Heart right ventricle (tissue), 16 donors: Measurements from ENCODE around the gene TSPAN33. TPM values are rescaled to one million over a fixed set of nuclear protein-coding genes. Genes with fewer than 3 reads are reported as not detected.

ENCODE experiments used
- ATAC-seq, 8 donors: fragments of 200-7000 bp; cut with Tn5 transposase; one replicate each; pipeline ENCODE4 v1.9.1; 2020; ENCODE audit warnings: mild to moderate bottlenecking in 8 of 8, moderate library complexity in 8 of 8, moderate number of reproducible peaks in 1 of 8
- DNase-seq, 2 donors: peaks; one replicate each; pipeline ENCODE4 v3.0.0-alpha.2; 2020
- H3K27ac ChIP-seq, 10 donors: fragments of 200-600 bp; sonication (generic) in 2 of 10; one replicate each; pipeline versions ENCODE4 v1.5.0 to v1.8.0; 2020 to 2022; ENCODE audit warnings: mild to moderate bottlenecking in 3 of 10
- H3K27me3 ChIP-seq, 7 donors: fragments of 200-600 bp; one replicate each; pipeline ENCODE4 v1.8.0; 2021 to 2022; ENCODE audit warnings: mild to moderate bottlenecking in 2 of 7
- H3K36me3 ChIP-seq, 9 donors: fragments of 200-600 bp; sonication (generic) in 1 of 9; one replicate each; pipeline versions ENCODE4 v1.5.0 to v1.8.0; 2020 to 2022; ENCODE audit warnings: mild to moderate bottlenecking in 2 of 9
- H3K4me1 ChIP-seq, 9 donors: fragments of 200-600 bp; sonication (generic) in 1 of 9; one replicate each; pipeline versions ENCODE4 v1.5.0 to v1.8.0; 2020 to 2022; ENCODE audit warnings: mild to moderate bottlenecking in 4 of 9
- H3K4me3 ChIP-seq, 10 donors: fragments of 200-600 bp; sonication (generic) in 2 of 10; one replicate each; pipeline versions ENCODE4 v1.5.0 to v1.8.0; 2020 to 2022; ENCODE audit warnings: mild to moderate bottlenecking in 7 of 10, moderate library complexity in 2 of 10
- H3K9me3 ChIP-seq, 11 donors: fragments of 200-600 bp in 10 of 11; sonication (generic) in 2 of 11; one replicate each; pipeline versions ENCODE4 v1.5.0 to v1.8.0; 2013 to 2022; ENCODE audit warnings: mild to moderate bottlenecking in 2 of 11, control low read depth in 1 of 11, moderate library complexity in 1 of 11
- WGBS, 2 donors: extraction: QIAGEN DNeasy Blood & Tissue Kit; methylation state at CpG; one replicate each; pipeline ENCODE4 v1.1.7; 2013; ENCODE audit warnings: inconsistent platforms in 1 of 2; 5-methylcytosine and 5-hydroxymethylcytosine counted together
- intact Hi-C, 10 donors: fragments of 100-400 bp; cut with DNase I; formaldehyde crosslinking; loops; one replicate each; pipeline versions ENCODE4 v1.11.1 to v1.14.2; 2022
- polyA plus RNA-seq, 2 donors: library from polyadenylated mRNA; stranded (reverse); fragments of 200-250 nt; gene quantifications; one replicate each; pipeline ENCODE4 v1.2.3, GENCODE V29; 2013
- total RNA-seq, 10 donors: library from RNA; stranded (reverse); fragmentation: NEBNext Ultra II Directional in 3 of 10; extraction: Animal tissue kit (Norgen Biotek cat#: 25700) in 3 of 10; gene quantifications; one replicate each; pipeline versions ENCODE4 v1.2.1 to v1.2.4, GENCODE V29; 2021 to 2023
- TF ChIP-seq, protein P1 (sequence below), 9 donors: fragments of 200-600 bp; sonication (generic) in 2 of 9; IDR thresholded peaks; one replicate each; pipeline versions ENCODE4 v1.5.0 to v1.8.0; 2021 to 2022; ENCODE audit warnings: antibody characterized with exemption in 9 of 9, mild to moderate bottlenecking in 5 of 9, moderate library complexity in 1 of 9
- donor health status: Arrhythmogenic right ventricular cardiomyopathy.
- donor health status: ischemic (EF 13 %, LVEDD 7.1; RV severe dilation, severe dysfunction).
- donor health status: healthy with polysubstance abuse.
- donor health status: DM: no; HTN: yes; CAD: no.
- donor health status: DM: no; HTN: no; CAD: no.
- donor health status: ischemic (EF 25% LVEDD 6.9; RV normal size, moderate dysfunction).
- donor health status: ischemic (EF 25% LVEDD 5.7; RV mildly dilated, moderate dysfunction).
- donor health status: healthy.
- donor health status: DM: yes; HTN: yes; CAD: no.
- donor health status: Ischemic cardiomyopathy.
- donor health status: ischemic (EF 35%, LVEDD 5.7; RV mildly dilated, moderate dysfunction).
- donor health status: nonischemic (EF 11% LVEDD 7.7; RV severe dilation, severe dysfunction).
- donor health status: DM: yes; HTN: yes; CAD: no.
- donor health status: PGD.
- donor health status: ischemic (EF 29% LVEDD 5.4; RV normal size, mild dysfunction).
- donor health status: nonischemic (EF 23%, LVEDD 6.1; RV moderate dilation, normal function).

Gene TSPAN33
- total and polyA plus RNA-seq, 12 donors, result 2.8 to 13.1 (median 8.6) TPM

- no peaks in the 10 kb centered on the region for H3K36me3 ChIP-seq
- WGBS, 2 donors, result 95 to 98% methylated on average over 24 of the region's 24 CpGs
- intact Hi-C loops, result no loop called here
- DNase-seq, result no peak
- ATAC-seq, result no peak
- TF ChIP-seq, protein P1, sequence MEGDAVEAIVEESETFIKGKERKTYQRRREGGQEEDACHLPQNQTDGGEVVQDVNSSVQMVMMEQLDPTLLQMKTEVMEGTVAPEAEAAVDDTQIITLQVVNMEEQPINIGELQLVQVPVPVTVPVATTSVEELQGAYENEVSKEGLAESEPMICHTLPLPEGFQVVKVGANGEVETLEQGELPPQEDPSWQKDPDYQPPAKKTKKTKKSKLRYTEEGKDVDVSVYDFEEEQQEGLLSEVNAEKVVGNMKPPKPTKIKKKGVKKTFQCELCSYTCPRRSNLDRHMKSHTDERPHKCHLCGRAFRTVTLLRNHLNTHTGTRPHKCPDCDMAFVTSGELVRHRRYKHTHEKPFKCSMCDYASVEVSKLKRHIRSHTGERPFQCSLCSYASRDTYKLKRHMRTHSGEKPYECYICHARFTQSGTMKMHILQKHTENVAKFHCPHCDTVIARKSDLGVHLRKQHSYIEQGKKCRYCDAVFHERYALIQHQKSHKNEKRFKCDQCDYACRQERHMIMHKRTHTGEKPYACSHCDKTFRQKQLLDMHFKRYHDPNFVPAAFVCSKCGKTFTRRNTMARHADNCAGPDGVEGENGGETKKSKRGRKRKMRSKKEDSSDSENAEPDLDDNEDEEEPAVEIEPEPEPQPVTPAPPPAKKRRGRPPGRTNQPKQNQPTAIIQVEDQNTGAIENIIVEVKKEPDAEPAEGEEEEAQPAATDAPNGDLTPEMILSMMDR (IDR thresholded peaks at IDR 0.05), result no peak
- peaks cover 0 to 15% (median 0%) of the 10 kb centered on the region in 9 donors for H3K4me1 ChIP-seq
- H3K27ac ChIP-seq, result no peak overlapping the region
- no peak overlapping the region for H3K4me3 ChIP-seq
- peaks cover 0 to 34% (median 6%) of the 10 kb centered on the region in 7 donors for H3K27me3 ChIP-seq
- no peaks in the 10 kb centered on the region for H3K9me3 ChIP-seq
These were observed 17.4 kb upstream of the TSPAN33 start for GRCh38 chr7:129127154-129127553.

DNA sequence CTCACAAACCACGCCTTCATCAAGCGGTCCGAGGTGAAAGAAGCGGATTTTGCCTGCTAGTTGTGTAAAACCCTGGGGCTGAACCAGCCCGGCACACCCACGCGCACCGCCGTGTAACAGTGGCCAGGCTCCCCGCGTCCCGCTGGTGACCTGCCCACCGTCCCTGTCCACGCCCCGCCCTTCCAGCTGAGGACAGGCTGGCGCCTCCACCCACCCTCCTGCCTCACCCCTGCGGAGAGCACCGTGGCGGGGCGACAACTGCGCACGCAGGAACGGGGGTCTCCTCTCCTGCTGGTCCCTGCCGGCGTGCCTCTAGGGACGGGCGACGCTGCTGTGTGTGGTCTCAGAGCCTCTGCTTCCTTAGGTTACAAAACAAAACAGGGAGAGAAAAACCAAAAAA is 16.9 kb upstream of the TSPAN33 start:
- DNase-seq (no peak), ATAC-seq (no peak)
- intact Hi-C loops, result no loop called here
- H3K27me3 ChIP-seq, result peaks cover 0 to 34% (median 6%) of the 10 kb centered on the region in 7 donors
- H3K36me3 ChIP-seq, result no peaks in the 10 kb centered on the region
- no peaks in the 10 kb centered on the region for H3K9me3 ChIP-seq
- H3K4me3 ChIP-seq, result no peak overlapping the region
- TF ChIP-seq, protein P1 (IDR thresholded peaks at IDR 0.05), result no peak
- peaks cover 0 to 11% (median 0%) of the 10 kb centered on the region in 9 donors for H3K4me1 ChIP-seq
- 94 to 97% methylated on average over 28 of the region's 28 CpGs for WGBS, 2 donors
- H3K27ac ChIP-seq, result no peak overlapping the region

DNA sequence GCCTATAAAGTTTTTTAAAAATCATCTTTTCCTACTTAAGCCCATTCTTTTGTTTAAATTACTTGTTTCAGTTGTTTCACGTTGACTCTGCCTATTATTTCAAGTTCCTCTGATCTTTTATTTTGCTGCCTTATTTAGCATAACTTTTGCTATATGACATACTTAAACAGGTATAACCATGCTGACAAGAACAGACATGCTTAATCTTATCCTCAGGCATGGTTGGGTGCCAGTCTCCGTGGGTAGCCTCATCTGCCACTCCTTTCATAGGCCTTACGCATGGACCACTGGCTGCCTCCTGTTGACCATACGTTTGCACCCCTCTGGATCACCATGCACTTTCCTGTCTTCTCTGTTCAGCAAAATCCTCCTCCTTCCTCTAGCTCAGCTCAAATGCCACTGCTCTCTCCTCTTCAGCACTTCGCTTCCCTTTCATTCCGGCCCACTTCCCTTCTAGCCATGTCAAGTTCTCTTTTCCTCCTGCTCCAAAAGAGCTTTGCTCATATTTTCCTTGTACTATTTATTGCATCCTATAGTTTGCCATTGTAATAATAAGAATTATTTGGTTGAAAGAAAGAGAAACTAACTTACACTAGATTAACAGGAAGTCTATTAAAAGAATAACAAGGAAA is 10.0 kb upstream of the TSPAN33 start:
- DNase-seq (no peak), ATAC-seq (peak in 6 of 8 donors; percentile 33 to 59 (median 42))
- H3K9me3 ChIP-seq, result no peaks in the 10 kb centered on the region
- H3K4me3 ChIP-seq, result no peak overlapping the region
- H3K27me3 ChIP-seq, result no peaks in the 10 kb centered on the region
- H3K27ac ChIP-seq, result peak overlapping the region in 3 of 10 donors; percentile 37 to 69 (median 67)
- TF ChIP-seq, protein P1 (IDR thresholded peaks at IDR 0.05), result no peak
- no peaks in the 10 kb centered on the region for H3K36me3 ChIP-seq
- 69 to 76% methylated on average over 6 of the region's 6 CpGs for WGBS, 2 donors
- H3K4me1 ChIP-seq, result peaks cover 0 to 24% (median 0%) of the 10 kb centered on the region in 9 donors
- intact Hi-C loops, result loop anchor here in 1 of 10 donors (10.0 kb wide), 1 partner anchor 60 kb away; no protein-coding TSS in a partner anchor

DNA sequence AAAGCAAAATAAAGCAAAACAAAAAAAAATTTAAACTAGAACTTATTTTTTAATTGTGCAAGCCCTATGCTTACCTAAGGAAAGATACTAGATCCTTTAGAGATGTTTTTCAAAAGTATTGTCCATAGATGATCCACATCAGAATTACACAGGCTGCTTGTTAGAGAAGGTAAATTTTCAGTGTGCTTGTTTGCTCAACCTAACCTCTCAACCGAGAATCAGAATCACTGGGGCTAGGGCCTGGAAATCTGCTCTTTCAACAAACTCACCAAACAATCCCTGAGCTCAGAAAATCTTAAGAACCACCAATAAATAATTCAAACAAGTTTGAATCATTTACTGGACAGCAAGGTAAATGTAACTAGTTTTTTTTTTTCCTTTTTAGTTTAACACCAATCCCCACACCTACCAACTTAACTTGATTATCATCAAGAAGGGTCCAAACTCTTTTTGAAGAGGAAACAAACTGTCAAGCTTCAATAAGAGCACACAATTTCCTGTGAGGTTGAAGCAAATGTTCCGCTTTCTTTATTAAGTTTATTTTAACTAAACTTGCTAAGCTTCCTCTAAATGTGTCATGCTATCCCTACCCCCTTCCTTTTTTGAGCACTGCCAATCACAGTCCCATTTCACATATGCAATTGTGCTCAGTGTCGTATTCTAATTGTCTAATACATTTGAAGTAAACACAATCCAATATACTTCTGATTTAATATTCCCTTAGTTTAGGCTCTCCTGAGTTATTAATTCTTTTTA is 7.4 kb upstream of the TSPAN33 start:
- no peak for DNase-seq
- Histone ChIP-seq H3K4me1 (peaks cover 0 to 24% (median 0%) of the 10 kb centered on the region in 9 donors), H3K36me3 (no peaks in the 10 kb centered on the region), H3K9me3 (no peaks in the 10 kb centered on the region), H3K27me3 (peaks cover 0 to 9% (median 0%) of the 10 kb centered on the region in 7 donors), H3K27ac (peak overlapping the region in 1 of 10 donors; percentile 45), H3K4me3 (no peak overlapping the region)
- intact Hi-C loops, result loop anchor here in 1 of 10 donors (10.0 kb wide), 1 partner anchor 62 kb away; no protein-coding TSS in a partner anchor
- no peak for ATAC-seq
- WGBS, 2 donors, result 53 to 83% methylated on average over 3 of the region's 3 CpGs
- TF ChIP-seq, protein P1 (IDR thresholded peaks at IDR 0.05), result no peak
